NCI-H226 (cell line): ENCODE data around the gene CHID1.

Experiments used
- DNase-seq: peaks from one replicate; pipeline ENCODE4 v3.0.0-alpha.2; 2015

Gene CHID1

GRCh38 chr11:907668-908067 lies 2.9 kb downstream of the CHID1 start:
- DNase-seq: no peak

- no peak for DNase-seq
These were observed 4.7 kb downstream of the CHID1 start for GRCh38 chr11:905952-906351.

- no peak for DNase-seq
These were observed 6.2 kb downstream of the CHID1 start for GRCh38 chr11:904380-904779.

- DNase-seq: no peak
These were observed 9.1 kb downstream of the CHID1 start for GRCh38 chr11:901452-902061.

- DNase-seq: no peak
These were observed 10.1 kb downstream of the CHID1 start for GRCh38 chr11:900545-900944.

GRCh38 chr11:899724-900123 lies 10.9 kb downstream of the CHID1 start:
- DNase-seq: no peak

- DNase-seq: no peak
These were observed 11.9 kb downstream of the CHID1 start for GRCh38 chr11:898540-899190.

GRCh38 chr11:898143-898511 lies 12.5 kb downstream of the CHID1 start:
- no peak for DNase-seq

GRCh38 chr11:897253-898142 lies 13.1 kb downstream of the CHID1 start:
- no peak for DNase-seq

GRCh38 chr11:895331-896110 lies 15.1 kb downstream of the CHID1 start:
- no peak for DNase-seq

GRCh38 chr11:894575-895201 lies 15.9 kb downstream of the CHID1 start:
- no peak for DNase-seq

- DNase-seq: no peak
These were observed 17.5 kb downstream of the CHID1 start for GRCh38 chr11:893008-893654.

- no peak for DNase-seq
These were observed 19.6 kb downstream of the CHID1 start for GRCh38 chr11:890794-891540.

- DNase-seq: no peak
These were observed 20.7 kb downstream of the CHID1 start for GRCh38 chr11:889687-890475.

GRCh38 chr11:889257-889656 lies 21.4 kb downstream of the CHID1 start:
- no peak for DNase-seq

GRCh38 chr11:888310-889212 lies 22.0 kb downstream of the CHID1 start:
- DNase-seq: no peak

GRCh38 chr11:887589-887988 lies 23.0 kb downstream of the CHID1 start:
- DNase-seq: no peak

- no peak for DNase-seq
These were observed 24.0 kb downstream of the CHID1 start for GRCh38 chr11:886568-886967.

- DNase-seq: no peak
These were observed 26.0 kb downstream of the CHID1 start for GRCh38 chr11:884578-885070.
